HS-27A (cell line): ENCODE results near the gene SOX5.
"Not testable (repeated sequence)": the region's sequence is repeated elsewhere in the genome, so short reads cannot be mapped to it uniquely, and the experiment has no call there.

Experiments
- DNase-seq: peaks from one replicate; pipeline ENCODE4 v3.0.0-alpha.2; 2012; ENCODE audit warnings: low read depth, missing footprints

SOX5 gene

DNA sequence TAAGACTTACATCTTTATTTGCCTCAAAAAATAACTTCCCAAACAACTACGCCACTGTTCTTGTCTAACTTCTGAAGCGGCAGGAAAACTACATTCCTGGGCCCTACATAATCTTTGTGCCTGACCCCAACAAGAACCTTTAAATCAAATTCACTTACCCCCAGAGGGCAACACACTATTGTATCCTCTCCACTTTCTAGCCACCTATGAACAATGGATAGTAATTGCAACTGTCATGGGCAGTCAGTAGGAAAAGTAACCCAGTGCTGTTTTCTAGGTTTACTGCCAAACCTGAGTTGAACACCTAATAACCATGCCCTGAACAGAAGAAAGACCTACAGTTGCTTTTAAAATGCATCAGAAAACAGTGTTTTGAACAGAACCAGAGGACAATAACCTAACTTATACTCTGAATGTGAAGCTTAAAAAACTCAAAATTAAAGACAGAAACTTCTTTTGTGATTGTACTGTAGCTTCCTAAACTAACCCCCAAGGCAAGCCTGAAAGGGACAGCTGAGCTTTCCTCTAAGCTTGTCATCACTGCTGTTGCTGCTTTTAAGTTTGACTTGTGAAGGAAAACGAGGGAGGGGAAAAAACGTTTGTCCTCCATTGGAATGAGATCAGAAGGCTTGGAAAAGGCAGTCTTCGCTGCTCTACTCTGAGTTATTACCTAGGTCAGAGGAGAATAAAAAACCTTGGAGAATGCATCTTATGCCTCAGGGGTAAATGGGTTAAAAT lies 195.7 kb downstream of the SOX5 start:
- DNase-seq: no peak

GRCh38 chr12:23752245-23752644 lies 197.2 kb downstream of the SOX5 start:
- no peak for DNase-seq

DNA sequence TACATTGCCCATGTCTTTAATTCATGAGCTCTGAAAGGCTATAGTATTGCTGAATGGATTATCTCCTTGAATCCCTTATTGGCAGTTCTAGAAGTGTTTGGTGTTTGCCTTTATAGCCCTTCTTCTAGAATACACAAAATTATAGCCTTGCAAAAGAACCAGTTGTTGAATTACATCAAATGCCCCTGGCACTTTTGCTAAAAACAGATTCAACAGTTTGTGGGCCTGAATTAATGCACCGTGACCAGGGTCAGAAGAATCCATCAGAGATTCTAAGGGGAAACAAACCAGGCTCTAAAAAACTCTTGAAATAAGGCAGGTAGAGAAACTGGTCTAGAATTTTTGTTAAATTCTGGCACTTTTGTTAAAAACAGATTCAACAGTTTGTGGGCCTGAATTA lies 197.8 kb downstream of the SOX5 start:
- no peak for DNase-seq

DNA sequence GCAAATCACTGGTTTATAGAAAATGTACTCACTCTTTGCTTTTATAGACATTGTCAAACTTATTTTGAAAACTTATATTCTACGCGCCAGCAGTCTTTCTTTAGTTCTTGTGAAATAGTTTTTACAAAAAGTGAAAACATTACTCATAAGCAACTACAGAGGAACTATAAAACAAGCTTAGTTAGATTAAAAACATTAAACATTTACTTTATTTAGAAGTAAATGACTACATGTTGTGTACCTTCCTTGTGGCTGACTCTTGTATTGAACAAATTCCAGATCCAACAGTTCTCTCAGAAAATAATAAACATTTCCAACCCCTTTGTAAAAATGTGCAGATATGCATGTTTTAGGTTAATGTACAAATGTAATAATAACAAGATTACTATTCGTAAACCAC lies 198.5 kb downstream of the SOX5 start:
- DNase-seq: no peak

- no peak for DNase-seq
Observed at GRCh38 chr12:23744696-23745095, 204.8 kb downstream of the SOX5 start.

DNA sequence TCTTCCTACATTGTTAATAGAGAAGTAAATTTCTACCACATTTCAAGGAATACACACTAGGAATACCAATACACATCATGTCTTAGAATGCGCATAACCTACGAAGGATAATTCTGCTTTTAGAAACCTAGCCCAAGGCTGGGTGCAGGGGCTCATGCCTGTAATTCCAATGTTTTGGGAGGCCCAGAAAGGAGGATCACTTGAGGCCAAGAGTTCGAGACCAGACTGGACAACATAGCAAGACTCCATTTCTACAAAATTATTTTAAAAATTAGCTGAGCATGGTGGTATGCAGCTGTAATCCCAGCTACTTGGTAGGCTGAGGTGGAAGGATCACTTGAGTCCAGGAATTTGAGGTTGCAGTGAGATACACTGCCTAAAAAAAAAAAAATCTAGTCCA lies 206.9 kb downstream of the SOX5 start:
- DNase-seq: no peak

DNA sequence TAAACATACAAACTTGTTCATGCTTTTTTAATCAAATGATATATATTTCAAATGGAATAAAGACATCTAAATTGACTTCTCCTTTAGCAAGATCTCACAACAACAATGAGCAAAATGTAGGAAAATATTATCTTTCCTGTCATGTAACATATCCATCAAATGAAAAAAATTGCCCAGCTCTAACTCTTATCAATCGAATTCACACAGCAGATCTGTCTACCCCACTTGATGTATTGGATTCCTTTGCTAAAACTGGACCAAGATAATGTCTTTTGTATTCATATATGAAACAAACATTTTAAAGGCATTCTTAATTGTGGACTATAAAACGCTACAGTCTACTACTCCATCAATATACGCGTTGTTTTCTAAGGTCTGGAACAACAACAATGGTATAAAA lies 218.0 kb downstream of the SOX5 start:
- no peak for DNase-seq

GRCh38 chr12:23731035-23731434 lies 218.4 kb downstream of the SOX5 start:
- no peak for DNase-seq

- DNase-seq: no peak
Observed at GRCh38 chr12:23729359-23729758, 220.1 kb downstream of the SOX5 start.

- DNase-seq: no peak
Observed at GRCh38 chr12:23726646-23727045, 222.8 kb downstream of the SOX5 start.

GRCh38 chr12:23722655-23723054 lies 226.8 kb downstream of the SOX5 start:
- no peak for DNase-seq

DNA sequence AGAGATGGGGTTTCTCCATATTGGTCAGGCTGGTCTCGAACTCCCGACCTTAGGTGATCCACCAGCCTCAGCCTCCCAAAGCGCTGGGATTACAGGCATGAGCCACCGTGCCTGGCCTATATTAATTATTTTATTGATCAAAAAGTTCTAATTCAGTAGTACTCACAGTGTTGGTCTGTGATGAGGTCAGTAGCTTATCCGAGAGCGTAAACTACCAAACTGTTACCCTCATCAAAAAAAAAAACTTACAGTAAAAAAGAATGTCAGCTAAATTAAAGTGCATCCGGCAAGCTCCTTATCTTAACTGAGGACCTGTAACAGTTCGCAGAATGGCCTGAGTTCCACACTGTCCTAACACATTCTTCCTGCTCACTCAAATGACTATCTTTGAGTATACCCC lies 228.2 kb downstream of the SOX5 start:
- no peak for DNase-seq

DNA sequence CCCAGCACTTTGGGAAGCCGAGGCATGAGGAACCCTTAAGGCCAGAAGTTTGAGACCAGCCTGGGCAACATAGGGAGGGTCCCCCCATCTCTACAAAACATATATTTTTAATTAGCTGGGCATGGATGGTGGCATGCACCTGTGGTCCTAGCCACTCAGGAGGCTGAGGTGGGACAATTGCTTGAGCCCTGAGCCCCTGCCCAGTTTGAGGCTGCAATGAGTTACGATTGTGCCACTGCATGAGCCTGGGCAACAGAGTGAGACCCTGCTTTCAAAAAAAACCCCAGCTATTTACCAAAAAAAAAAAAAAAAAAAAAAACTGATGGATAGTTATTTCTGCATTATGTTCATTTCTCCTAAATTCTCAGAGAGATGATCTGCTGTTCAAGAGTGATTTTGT lies 230.0 kb downstream of the SOX5 start:
- DNase-seq: no peak

GRCh38 chr12:23710361-23710760 lies 239.1 kb downstream of the SOX5 start:
- not testable (repeated sequence) for DNase-seq

DNA sequence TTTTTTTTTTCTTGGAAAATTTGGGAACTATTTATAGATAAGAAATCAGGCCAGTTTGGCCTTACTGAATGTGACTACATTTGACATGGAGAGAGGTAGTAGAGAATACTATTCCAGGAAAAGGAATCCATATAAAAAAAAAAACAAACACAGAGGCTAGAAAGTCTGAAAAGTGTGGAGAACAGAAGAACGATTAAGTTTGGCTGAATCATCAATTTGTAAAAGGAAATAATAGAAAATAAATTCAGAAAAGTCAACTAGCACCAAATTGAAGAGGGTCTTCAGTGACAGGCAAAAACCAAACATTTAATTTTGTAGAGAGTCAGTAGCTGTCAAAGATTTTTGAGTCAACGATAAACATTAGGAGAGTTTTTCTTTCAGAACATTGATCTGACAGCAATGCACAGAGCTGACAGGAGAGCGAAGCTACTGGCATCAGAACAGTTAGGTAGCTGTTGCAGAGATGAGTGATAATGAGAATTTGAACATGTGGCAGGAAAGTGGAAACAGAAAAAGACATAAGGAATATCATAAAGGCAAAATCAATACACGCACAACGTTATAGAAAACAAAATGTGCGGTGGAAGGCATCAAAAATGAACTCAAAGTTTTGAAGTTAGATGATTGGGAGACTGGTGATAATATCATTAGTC lies 241.2 kb downstream of the SOX5 start:
- no peak for DNase-seq

GRCh38 chr12:23707270-23707669 lies 242.2 kb downstream of the SOX5 start:
- DNase-seq: no peak

DNA sequence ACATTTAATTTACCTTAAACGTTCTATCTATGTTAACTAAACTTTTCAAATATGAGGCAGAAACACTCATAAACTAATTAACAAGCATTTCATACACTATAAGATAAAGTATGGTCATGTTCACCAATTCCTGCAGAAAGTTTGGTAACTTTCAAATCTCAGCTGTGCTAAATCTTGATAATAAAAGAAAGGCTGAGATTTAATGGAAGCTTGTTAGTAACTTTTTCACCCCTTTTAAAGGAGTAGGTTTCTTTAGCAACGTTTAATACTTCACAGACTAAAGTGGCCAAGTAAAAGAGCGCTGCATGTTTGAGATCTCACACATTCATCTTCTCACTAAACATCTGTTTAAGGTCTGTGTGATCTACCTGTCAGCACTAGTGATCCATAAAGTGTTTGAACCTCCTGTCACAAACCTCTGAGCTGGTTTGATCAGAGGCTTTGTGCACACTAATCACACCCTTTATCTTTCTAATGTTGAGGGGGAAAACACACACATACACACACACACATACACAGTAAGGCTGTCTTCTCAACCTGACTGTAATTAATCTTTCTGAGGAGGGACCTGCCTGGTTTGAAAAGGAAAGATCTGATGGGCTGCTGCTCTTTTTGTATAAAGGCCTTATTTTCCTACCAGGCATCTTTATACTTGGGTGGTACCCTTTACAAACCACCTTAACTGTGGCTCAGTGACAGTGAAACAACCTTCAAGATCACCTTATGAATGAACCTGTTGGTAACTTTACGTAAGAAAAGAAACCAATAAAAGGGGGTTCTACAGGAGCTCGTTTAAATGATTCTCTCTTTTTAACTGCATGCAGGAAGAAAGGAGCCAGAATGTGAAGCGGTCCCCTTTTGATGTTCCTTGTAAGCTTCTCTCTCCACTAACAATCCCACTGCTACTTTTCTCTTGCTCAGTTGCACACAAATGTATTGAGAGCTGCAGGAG lies 244.2 kb downstream of the SOX5 start:
- no peak for DNase-seq

DNA sequence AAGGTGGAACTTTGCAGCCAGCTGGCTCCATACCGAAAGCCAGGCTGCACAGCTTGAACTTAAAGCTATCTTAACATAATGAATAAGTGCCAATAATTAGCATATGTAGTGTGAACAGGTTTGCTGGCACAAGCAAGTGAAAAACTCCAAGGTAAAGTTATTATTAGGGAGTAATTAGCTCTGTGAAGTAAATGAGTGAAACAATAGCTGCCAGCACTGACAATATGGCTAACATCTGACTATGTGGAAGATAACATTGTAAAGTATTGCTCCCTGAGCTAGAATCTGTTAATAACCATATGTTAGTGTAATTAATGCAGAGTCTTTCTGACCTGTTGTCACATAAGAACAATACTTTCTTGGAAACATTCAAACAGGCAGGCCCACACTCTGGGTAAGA lies 246.4 kb downstream of the SOX5 start:
- no peak for DNase-seq

DNA sequence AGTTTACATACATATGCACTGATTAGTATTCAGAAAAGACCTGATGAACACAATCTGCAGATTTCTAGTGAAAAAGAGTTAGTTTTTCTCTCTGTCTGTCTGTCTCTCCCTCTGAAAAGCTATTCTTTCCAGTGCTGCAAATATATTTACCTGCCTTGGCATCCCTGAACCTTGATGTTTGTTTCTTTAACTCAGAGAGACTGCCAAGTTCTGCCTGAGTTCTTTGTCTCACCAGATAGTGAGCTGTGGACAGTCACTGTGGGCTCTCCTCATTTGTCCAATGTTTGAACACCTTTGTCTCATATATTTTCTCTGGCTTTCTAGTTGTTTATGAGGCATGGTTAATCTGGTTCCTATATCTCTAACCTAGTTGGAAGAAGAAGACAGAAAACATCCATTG lies 250.4 kb downstream of the SOX5 start:
- no peak for DNase-seq

DNA sequence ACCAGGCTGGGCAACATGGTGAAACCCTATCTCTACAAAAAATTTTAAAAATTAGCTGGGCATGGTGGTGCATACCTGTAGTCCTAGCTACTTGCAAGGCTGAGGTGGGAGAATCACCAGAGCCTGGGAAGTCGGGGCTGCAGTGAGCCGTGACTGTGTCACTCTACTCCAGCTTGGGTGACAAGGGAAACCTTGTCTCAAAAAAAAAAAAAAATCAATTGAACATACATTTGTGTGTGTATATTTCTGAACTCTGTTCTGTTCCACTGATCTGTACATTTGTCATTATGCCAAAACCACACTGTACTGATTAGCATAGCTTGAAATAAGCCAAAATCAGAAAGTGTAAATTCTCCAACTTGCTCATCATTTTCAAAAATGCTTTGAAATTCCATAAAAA lies 254.6 kb downstream of the SOX5 start:
- no peak for DNase-seq

DNA sequence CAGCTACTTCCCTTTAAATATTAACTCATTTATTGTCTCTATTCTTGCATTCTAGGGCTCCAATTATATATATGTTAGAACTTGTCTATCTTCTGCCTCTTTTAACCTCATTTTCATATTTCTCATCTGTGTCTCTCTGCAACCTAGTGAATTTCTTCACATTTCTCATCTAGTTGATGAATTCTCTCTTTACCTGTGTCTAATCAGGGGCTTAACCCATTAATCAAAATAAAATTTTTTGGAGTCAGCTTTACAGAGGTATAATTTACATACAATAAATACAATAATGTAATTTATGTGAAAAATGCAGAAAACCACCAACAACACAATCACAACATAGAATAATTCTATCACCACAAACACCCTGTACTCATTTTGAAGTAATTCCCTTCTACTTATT lies 255.2 kb downstream of the SOX5 start:
- no peak for DNase-seq

GRCh38 chr12:23687947-23688346 lies 261.5 kb downstream of the SOX5 start:
- DNase-seq: no peak

DNA sequence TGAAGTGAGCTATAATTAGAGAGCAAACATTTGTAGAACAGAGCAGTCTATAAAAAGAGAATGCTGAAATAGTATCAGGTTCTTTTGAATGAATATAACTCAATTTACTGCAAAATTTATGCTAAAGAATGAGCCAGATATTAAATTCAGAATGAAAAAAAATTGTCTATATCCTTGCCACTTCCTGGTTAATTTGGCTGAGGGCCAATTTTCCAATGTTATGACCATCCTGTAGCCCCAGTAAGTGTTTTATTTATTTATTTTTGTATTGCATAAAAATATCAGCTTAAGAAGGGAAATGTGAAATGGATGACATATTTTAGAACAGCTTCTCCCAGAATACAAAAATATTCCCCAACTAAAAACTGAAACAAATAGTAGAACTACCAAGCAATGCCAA lies 263.4 kb downstream of the SOX5 start:
- no peak for DNase-seq
